CD4-positive, CD25-positive, alpha-beta regulatory T cell (primary cell): ENCODE data around the gene TRUB2. TPM values are rescaled to one million over a fixed set of nuclear protein-coding genes. Genes with fewer than 3 reads are reported as not detected.

Experiments
- ATAC-seq, 2 donors: fragments of 150-1000 bp; cut with Tn5 transposase; one replicate each; pipeline ENCODE4 v1.10.0; 2021; ENCODE audit warnings: low read depth in 2 of 2, moderate number of reproducible peaks in 2 of 2, moderate library complexity in 1 of 2
- DNase-seq, 3 donors: peaks; one replicate each; pipeline versions ENCODE4 v3.0.0 to v3.0.0-alpha.2; 2012 to 2022; ENCODE audit warnings: mixed read lengths in 1 of 3
- H3K27ac ChIP-seq: one replicate; pipeline ENCODE4 v1.7.0; 2013; ENCODE audit warnings: mild to moderate bottlenecking, low read length; ENCODE audit not compliant: insufficient read depth, poor library complexity, severe bottlenecking
- H3K27me3 ChIP-seq: one replicate; pipeline ENCODE4 v1.7.0; 2013; ENCODE audit warnings: low read length; ENCODE audit not compliant: control insufficient read depth, insufficient read depth
- H3K36me3 ChIP-seq: one replicate; pipeline ENCODE4 v1.7.0; 2013; ENCODE audit warnings: mild to moderate bottlenecking, low read length, moderate library complexity; ENCODE audit not compliant: control insufficient read depth, insufficient read depth
- H3K4me1 ChIP-seq: 2 replicates; pipeline ENCODE4 v1.7.0; 2013; ENCODE audit warnings: mild to moderate bottlenecking, low read length; ENCODE audit not compliant: insufficient read depth, control insufficient read depth, poor library complexity, severe bottlenecking
- H3K4me3 ChIP-seq: one replicate; pipeline ENCODE4 v1.7.0; 2013; ENCODE audit warnings: low read depth, mild to moderate bottlenecking, low read length, moderate library complexity
- H3K9me3 ChIP-seq, 2 experiments: 1 replicate in 1 of 2; 2 replicates in 1 of 2; pipeline ENCODE4 v1.7.0; 2013; ENCODE audit warnings: low read length in 2 of 2, mild to moderate bottlenecking in 1 of 2, moderate library complexity in 1 of 2; ENCODE audit not compliant: control insufficient read depth in 2 of 2
- H3K27ac Mint-ChIP-seq, 3 donors: one replicate each; pipeline ENCODE4 v1.8.0; 2020 to 2022; ENCODE audit warnings: mild to moderate bottlenecking in 3 of 3, mixed read lengths in 3 of 3, moderate library complexity in 2 of 3
- H3K27me3 Mint-ChIP-seq: one replicate; pipeline ENCODE4 v1.8.0; 2022; ENCODE audit warnings: mild to moderate bottlenecking, mixed read lengths
- H3K36me3 Mint-ChIP-seq: one replicate; pipeline ENCODE4 v1.8.0; 2020; ENCODE audit warnings: mixed read lengths
- H3K4me1 Mint-ChIP-seq, 4 donors: one replicate each; pipeline ENCODE4 v1.8.0; 2020 to 2022; ENCODE audit warnings: mixed read lengths in 4 of 4, mild to moderate bottlenecking in 1 of 4
- H3K4me3 Mint-ChIP-seq, 4 donors: one replicate each; pipeline ENCODE4 v1.8.0; 2020 to 2022; ENCODE audit warnings: mild to moderate bottlenecking in 4 of 4, mixed read lengths in 4 of 4, moderate library complexity in 3 of 4
- H3K9me3 Mint-ChIP-seq, 7 donors: one replicate each; pipeline ENCODE4 v1.8.0; 2020 to 2022; ENCODE audit warnings: mixed read lengths in 7 of 7, mild to moderate bottlenecking in 3 of 7, moderate library complexity in 2 of 7
- polyA plus RNA-seq, 4 donors: library from polyadenylated mRNA; unstranded; fragments of 300-500 nt; fragmentation: Illumina TruSeq; gene quantifications; one replicate each; pipeline ENCODE4 v1.2.3, GENCODE V29; 2021
- total RNA-seq: library from RNA; stranded (reverse); gene quantifications from one replicate; pipeline ENCODE4 v1.2.3, GENCODE V29; 2022

Gene TRUB2
- total and polyA plus RNA-seq, 5 donors from 2014 or later = 8.2 to 26.8 (median 23.5) TPM

DNA sequence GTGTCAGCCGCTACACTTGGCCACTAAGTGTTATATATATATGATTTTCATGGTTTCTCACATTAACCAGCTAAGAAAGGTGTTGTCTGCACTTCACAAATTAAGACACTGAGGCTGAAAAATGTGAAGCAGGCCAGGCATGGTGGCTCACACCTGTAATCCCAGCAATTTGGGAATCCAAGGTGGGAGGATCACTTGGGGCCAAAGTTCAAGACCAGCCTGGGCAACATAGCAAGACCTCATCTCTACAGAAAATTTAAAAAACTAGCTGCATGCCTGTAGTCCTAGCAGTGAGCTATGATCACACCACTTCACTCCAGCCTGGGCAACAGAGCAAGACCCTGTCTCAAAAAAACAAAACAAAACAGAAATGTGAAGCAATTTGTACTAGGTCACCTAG lies 2.2 kb upstream of the TRUB2 start:
- H3K27ac Mint-ChIP-seq = peak overlapping the region in 1 of 3 donors; percentile 20
- H3K36me3 Mint-ChIP-seq = peaks cover 8% of the 10 kb centered on the region
- peaks cover 4% of the 10 kb centered on the region for H3K27me3 Mint-ChIP-seq

DNA sequence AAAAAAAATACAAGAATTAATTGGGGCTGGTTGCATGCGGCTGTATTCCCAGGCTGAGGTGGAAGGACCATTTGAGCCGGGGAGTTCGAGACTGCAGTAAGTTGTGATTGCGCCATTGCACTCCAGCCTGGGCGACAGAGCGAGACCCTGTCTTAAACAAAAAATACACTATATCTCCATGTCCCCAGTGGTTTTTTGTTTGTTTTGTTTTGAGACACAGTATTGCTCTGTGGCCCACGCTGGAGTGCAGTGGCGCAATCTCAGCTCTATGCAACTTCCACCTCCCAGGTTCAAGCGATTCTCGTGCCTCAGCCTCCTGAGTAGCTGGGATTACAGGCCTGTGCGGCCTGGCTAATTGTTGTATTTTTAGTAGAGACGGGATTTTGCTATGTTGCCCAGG lies 1.5 kb upstream of the TRUB2 start:
- no peaks in the 10 kb centered on the region for H3K9me3 ChIP-seq
- Mint-ChIP-seq H3K4me1 (peaks cover 10 to 38% (median 22%) of the 10 kb centered on the region in 4 donors), H3K4me3 (peak overlapping the region; percentile 93 to 97 (median 95)), H3K27ac (peak overlapping the region; percentile 94 to 99 (median 97)), H3K27me3 (peaks cover 4% of the 10 kb centered on the region), H3K9me3 (peaks cover 0 to 2% (median 0%) of the 10 kb centered on the region in 7 donors), H3K36me3 (peaks cover 8% of the 10 kb centered on the region)
- H3K27me3 ChIP-seq = no peaks in the 10 kb centered on the region
- H3K4me3 ChIP-seq = peak overlapping the region; percentile 94
- peaks cover 24% of the 10 kb centered on the region for H3K4me1 ChIP-seq
- no peak overlapping the region for H3K27ac ChIP-seq
- no peak for ATAC-seq
- peaks cover 10% of the 10 kb centered on the region for H3K36me3 ChIP-seq
- no peak for DNase-seq

More for the DNA sequence above, 2.2 kb upstream of the TRUB2 start:
- Histone ChIP-seq H3K27ac (no peak overlapping the region), H3K9me3 (no peaks in the 10 kb centered on the region), H3K27me3 (no peaks in the 10 kb centered on the region), H3K36me3 (peaks cover 10% of the 10 kb centered on the region), H3K4me3 (no peak overlapping the region), H3K4me1 (peaks cover 24% of the 10 kb centered on the region)
- ATAC-seq = no peak
- Mint-ChIP-seq H3K4me3 (peak overlapping the region; percentile 48 to 97 (median 92)), H3K4me1 (peaks cover 10 to 38% (median 22%) of the 10 kb centered on the region in 4 donors), H3K9me3 (peaks cover 0 to 2% (median 0%) of the 10 kb centered on the region in 7 donors)
- no peak for DNase-seq

DNA sequence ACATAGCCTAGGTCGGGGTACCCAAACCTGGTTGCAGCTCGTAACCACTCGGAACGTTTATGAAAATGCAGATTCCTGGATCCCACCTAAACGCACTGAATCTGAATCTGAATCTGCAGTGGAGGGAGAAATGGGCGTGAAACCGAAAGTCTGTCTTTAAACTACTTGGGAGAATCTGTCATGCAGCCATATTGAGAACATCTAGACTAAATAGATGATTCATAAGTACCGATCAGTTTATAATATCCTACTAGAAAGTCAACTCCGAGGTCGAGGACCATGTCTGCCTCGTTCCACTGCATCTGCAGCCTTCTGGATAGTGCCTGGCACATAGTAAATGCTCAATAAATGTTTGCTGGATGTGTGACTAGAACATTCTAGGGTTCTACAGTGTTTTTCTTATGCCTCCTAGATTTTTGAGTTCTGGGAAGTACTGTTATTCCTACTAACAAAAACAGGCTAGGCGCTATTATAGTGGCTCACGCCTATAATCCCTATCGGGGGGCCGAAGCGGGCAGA lies 1.0 kb upstream of the TRUB2 start:
- ATAC-seq = no peak
- no peaks in the 10 kb centered on the region for H3K9me3 ChIP-seq
- DNase-seq = no peak

DNA sequence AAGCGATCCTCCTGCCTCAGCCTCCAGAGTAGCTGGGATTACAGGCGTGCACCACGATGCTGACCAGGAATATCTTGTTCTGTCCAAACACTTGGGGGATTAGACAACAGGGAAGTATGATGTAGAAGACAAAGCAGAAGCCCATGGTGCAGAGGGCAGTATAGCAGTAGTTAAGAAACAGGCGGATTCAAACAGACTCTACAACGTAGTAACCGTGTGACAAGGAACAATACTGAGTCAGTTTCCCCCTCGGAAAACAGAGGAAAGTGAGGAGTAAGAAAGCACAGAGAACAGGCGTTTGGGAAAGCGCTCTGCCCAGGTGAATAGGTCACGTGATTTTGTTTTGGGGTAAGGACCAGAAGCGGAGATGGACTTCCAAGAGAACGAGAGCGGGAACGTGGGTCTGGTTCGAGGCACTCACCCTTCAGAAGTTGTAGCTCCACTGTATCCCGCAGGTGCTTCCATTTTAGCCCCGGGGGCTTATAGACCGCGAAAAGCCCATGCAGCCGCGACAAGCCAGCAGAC lies 306 bp downstream of the TRUB2 start:
- peaks cover 11% of the 10 kb centered on the region for H3K36me3 Mint-ChIP-seq
- H3K4me1 ChIP-seq = peaks cover 24% of the 10 kb centered on the region
- ATAC-seq = no peak

More for the DNA sequence above, 1.0 kb upstream of the TRUB2 start:
- H3K4me1 Mint-ChIP-seq = peaks cover 10 to 38% (median 22%) of the 10 kb centered on the region in 4 donors
- H3K36me3 ChIP-seq = peaks cover 10% of the 10 kb centered on the region
- H3K27ac Mint-ChIP-seq = peak overlapping the region; percentile 94 to 99 (median 97)
- H3K27me3 Mint-ChIP-seq = peaks cover 4% of the 10 kb centered on the region
- H3K4me3 ChIP-seq = peak overlapping the region; percentile 94
- H3K36me3 Mint-ChIP-seq = peaks cover 8% of the 10 kb centered on the region
- peaks cover 24% of the 10 kb centered on the region for H3K4me1 ChIP-seq
- H3K4me3 Mint-ChIP-seq = peak overlapping the region; percentile 93 to 97 (median 95)
- H3K27ac ChIP-seq = peak overlapping the region; percentile 87
- no peaks in the 10 kb centered on the region for H3K27me3 ChIP-seq
- peaks cover 0 to 2% (median 0%) of the 10 kb centered on the region in 7 donors for H3K9me3 Mint-ChIP-seq

DNA sequence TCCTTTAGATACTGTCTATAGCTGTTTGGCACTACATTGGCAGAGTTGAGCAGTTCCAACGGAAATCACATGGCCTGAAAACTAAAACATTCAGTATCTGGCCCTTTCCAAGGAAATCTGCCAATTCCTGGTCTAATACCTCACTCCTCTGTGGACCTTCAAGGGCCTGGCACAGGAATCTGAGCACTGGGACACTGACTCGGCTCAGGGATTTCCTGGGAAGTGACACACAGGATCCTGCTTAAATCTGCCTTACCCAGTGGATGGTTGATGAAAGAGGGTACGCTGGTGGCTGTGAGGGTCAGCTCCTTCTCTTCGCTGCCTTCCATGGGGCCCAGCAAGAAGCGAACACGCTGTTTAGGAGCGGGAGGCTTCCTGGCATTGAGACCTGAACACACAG lies 904 bp downstream of the TRUB2 start:
- DNase-seq (no peak), ATAC-seq (no peak)
- peak overlapping the region in 3 of 4 donors; percentile 95 to 97 (median 95) for H3K4me3 Mint-ChIP-seq
- peaks cover 0 to 2% (median 0%) of the 10 kb centered on the region in 7 donors for H3K9me3 Mint-ChIP-seq
- Histone ChIP-seq H3K4me1 (peaks cover 24% of the 10 kb centered on the region), H3K27ac (peak overlapping the region; percentile 87), H3K4me3 (peak overlapping the region; percentile 87), H3K27me3 (no peaks in the 10 kb centered on the region), H3K9me3 (no peaks in the 10 kb centered on the region), H3K36me3 (peaks cover 20% of the 10 kb centered on the region)
- peaks cover 4% of the 10 kb centered on the region for H3K27me3 Mint-ChIP-seq
- H3K27ac Mint-ChIP-seq = peak overlapping the region in 1 of 3 donors; percentile 97
- H3K36me3 Mint-ChIP-seq = peaks cover 11% of the 10 kb centered on the region
- peaks cover 10 to 38% (median 24%) of the 10 kb centered on the region in 4 donors for H3K4me1 Mint-ChIP-seq

More for the DNA sequence above, 306 bp downstream of the TRUB2 start:
- H3K4me1 Mint-ChIP-seq = peaks cover 10 to 38% (median 24%) of the 10 kb centered on the region in 4 donors
- peaks cover 4% of the 10 kb centered on the region for H3K27me3 Mint-ChIP-seq
- Histone ChIP-seq H3K4me3 (peak overlapping the region; percentile 87), H3K27me3 (no peaks in the 10 kb centered on the region), H3K36me3 (peaks cover 14% of the 10 kb centered on the region), H3K9me3 (no peaks in the 10 kb centered on the region), H3K27ac (peak overlapping the region; percentile 87)
- peak overlapping the region; percentile 93 to 97 (median 95) for H3K4me3 Mint-ChIP-seq
- peaks cover 0 to 2% (median 0%) of the 10 kb centered on the region in 7 donors for H3K9me3 Mint-ChIP-seq
- no peak for DNase-seq
- peak overlapping the region; percentile 94 to 99 (median 97) for H3K27ac Mint-ChIP-seq

DNA sequence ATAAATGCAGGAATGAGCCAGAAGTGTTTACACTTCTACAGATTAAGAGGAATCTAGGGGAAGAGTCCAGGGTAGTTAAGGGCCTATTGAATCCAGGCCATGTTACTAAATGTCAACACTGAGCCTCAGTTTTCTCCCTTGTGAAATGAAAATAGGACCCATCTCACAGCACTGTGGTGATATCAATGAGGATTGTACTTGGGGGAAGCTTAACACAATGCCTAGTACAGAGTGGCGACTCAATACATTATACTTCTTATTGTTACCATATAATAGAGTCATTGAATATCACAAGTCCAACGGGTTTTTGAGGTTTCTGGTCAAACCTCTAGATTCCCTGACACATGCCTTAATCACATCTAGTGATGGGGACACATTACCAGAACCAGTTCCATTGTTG lies 4.6 kb downstream of the TRUB2 start:
- no peak overlapping the region for H3K27ac ChIP-seq

DNA sequence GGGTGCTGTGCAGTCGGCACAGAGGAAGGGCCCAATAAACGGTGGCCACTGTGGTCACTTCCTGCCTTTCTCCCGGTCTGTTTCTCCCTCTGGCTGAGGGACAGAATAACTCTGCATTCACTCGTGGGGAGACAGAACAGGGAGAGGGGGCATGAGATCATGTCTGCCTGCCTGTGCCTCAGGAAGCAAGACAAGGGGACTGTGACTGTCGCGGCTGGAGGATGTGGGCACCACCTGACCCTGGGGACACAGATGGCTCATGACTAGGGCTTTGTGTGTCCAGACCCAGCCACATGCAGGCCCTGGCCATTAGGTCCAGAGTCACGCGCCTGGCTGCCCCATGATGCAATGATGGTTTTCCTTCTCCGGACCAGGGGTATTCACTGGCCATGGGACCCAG lies 5.8 kb downstream of the TRUB2 start:
- ATAC-seq (no peak), DNase-seq (no peak)
- no peaks in the 10 kb centered on the region for H3K27me3 ChIP-seq
- peaks cover under 1% of the 10 kb centered on the region for H3K4me1 ChIP-seq
- H3K27ac Mint-ChIP-seq = no peak overlapping the region
- H3K27ac ChIP-seq = no peak overlapping the region
- H3K27me3 Mint-ChIP-seq = no peaks in the 10 kb centered on the region
- H3K4me1 Mint-ChIP-seq = peaks cover 0 to 5% (median 0%) of the 10 kb centered on the region in 4 donors
- no peaks in the 10 kb centered on the region for H3K9me3 ChIP-seq
- H3K36me3 Mint-ChIP-seq = peaks cover 11% of the 10 kb centered on the region
- H3K4me3 Mint-ChIP-seq = no peak overlapping the region
- no peak overlapping the region for H3K4me3 ChIP-seq
- no peaks in the 10 kb centered on the region for H3K9me3 Mint-ChIP-seq
- H3K36me3 ChIP-seq = peaks cover 33% of the 10 kb centered on the region

More for the DNA sequence above, 4.6 kb downstream of the TRUB2 start:
- Mint-ChIP-seq H3K27ac (no peak overlapping the region), H3K36me3 (peaks cover 10% of the 10 kb centered on the region), H3K27me3 (no peaks in the 10 kb centered on the region), H3K9me3 (peaks cover 0 to 2% (median 0%) of the 10 kb centered on the region in 7 donors), H3K4me3 (peak overlapping the region in 2 of 4 donors; percentile 38 to 66), H3K4me1 (peaks cover 0 to 11% (median 9%) of the 10 kb centered on the region in 4 donors)
- Histone ChIP-seq H3K36me3 (peaks cover 31% of the 10 kb centered on the region), H3K4me1 (peaks cover 9% of the 10 kb centered on the region), H3K27me3 (no peaks in the 10 kb centered on the region), H3K9me3 (no peaks in the 10 kb centered on the region), H3K4me3 (no peak overlapping the region)
- ATAC-seq = no peak
- no peak for DNase-seq
